K562 (cell line): ENCODE data around the gene TTLL12. TPM values are rescaled to one million over a fixed set of nuclear protein-coding genes. Genes with fewer than 3 reads are reported as not detected.

Experiments used
- CBFA2T3 ChIP-seq: fragments of 450-650 bp; IDR thresholded peaks from 2 replicates; pipeline ENCODE4 v1.6.1; 2017
- CBX8 ChIP-seq: fragments of 200-600 bp; sonication (generic); IDR thresholded peaks from 2 replicates; pipeline ENCODE4 v1.6.1; 2012; ENCODE audit warnings: borderline replicate concordance, mixed run types, low read depth, mild to moderate bottlenecking, moderate library complexity, mixed read lengths, low read length, control low read depth, inconsistent platforms; ENCODE audit not compliant: poor library complexity, severe bottlenecking; ENCODE audit errors: extremely low read depth
- CREB3L1 ChIP-seq: fragments of 450-650 bp; IDR thresholded peaks from 2 replicates; pipeline ENCODE4 v1.6.1; 2014; ENCODE audit warnings: low read depth, mild to moderate bottlenecking, moderate library complexity, borderline replicate concordance
- FOXM1 ChIP-seq, 2 experiments: fragments of 450-650 bp in 1 of 2; sonication (generic) in 1 of 2; formaldehyde crosslinking in 1 of 2; IDR thresholded peaks; 2 replicates each; pipeline versions ENCODE4 v1.6.1 to v1.9.0; 2017 to 2022; ENCODE audit warnings: low read depth in 2 of 2, mild to moderate bottlenecking in 2 of 2, missing genetic modification reagents in 1 of 2, moderate library complexity in 1 of 2
- ZNF165 ChIP-seq: fragments of 250-450 bp; sonication (Bioruptor Pico); IDR thresholded peaks from 2 replicates; pipeline ENCODE4 v1.4.0; 2020; ENCODE audit warnings: borderline replicate concordance
- polyA plus RNA-seq, 8 experiments: library from polyadenylated mRNA; depleted of rRNA in 4 of 8; stranded (reverse) in 5 of 8; unstranded in 3 of 8; fragments of >200 nt; fragmentation: Nextera tagmentation in 2 of 8; fragmentation: Illumina TruSeq in 1 of 8; extraction: Ambion mirVana in 2 of 8; extraction: Trizol in 1 of 8; gene quantifications; 2 replicates each; pipeline versions ENCODE4 v1.2.1 to v1.2.3, GENCODE V29; 2011 to 2014; ENCODE audit warnings: inconsistent platforms in 1 of 8, missing spikeins in 1 of 8
- total RNA-seq, 7 experiments: library from RNA; depleted of rRNA in 6 of 7; stranded (reverse); fragments of >200 nt in 6 of 7; fragmentation: Illumina TruSeq in 2 of 7; extraction: Trizol in 2 of 7; gene quantifications; 2 replicates each; pipeline versions ENCODE4 v1.2.1 to v1.2.3, GENCODE V29; 2011 to 2021; ENCODE audit warnings: low replicate concordance in 1 of 7
- TF ChIP-seq, protein P1 (sequence below): fragments of 250-450 bp; sonication (Bioruptor Pico); IDR thresholded peaks from 2 replicates; pipeline ENCODE4 v1.8.0; 2022; ENCODE audit warnings: moderate library complexity, mild to moderate bottlenecking, inconsistent platforms
- TF ChIP-seq, protein P2 (sequence below): fragments of 450-650 bp; IDR thresholded peaks from 2 replicates; pipeline ENCODE4 v1.6.1; 2016; ENCODE audit warnings: low read depth
- TF ChIP-seq, protein P3 (sequence below): sonication (generic); formaldehyde crosslinking; IDR thresholded peaks from 2 replicates; pipeline ENCODE4 v1.8.1; 2023; ENCODE audit warnings: missing genetic modification reagents, mild to moderate bottlenecking, borderline replicate concordance

Gene TTLL12
- total and polyA plus RNA-seq, 9 of the 15 experiments (the other 6 are each of a cell fraction or from before 2014, with no cell fraction given) = 1.3 to 128 (median 43.0) TPM

GRCh38 chr22:43152357-43153071, 34.4 kb downstream of the TTLL12 start (continued):
- no peak for TF ChIP-seq CBFA2T3
- no peak for TF ChIP-seq CREB3L1
- TF ChIP-seq, protein P1, sequence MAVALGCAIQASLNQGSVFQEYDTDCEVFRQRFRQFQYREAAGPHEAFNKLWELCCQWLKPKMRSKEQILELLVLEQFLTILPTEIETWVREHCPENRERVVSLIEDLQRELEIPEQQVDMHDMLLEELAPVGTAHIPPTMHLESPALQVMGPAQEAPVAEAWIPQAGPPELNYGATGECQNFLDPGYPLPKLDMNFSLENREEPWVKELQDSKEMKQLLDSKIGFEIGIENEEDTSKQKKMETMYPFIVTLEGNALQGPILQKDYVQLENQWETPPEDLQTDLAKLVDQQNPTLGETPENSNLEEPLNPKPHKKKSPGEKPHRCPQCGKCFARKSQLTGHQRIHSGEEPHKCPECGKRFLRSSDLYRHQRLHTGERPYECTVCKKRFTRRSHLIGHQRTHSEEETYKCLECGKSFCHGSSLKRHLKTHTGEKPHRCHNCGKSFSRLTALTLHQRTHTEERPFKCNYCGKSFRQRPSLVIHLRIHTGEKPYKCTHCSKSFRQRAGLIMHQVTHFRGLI (CRISPR knock-in tag) = no peak
- TF ChIP-seq FOXM1 (IDR thresholded peaks at IDR 0.05; ENCODE audit: low read depth) = no peak
- TF ChIP-seq FOXM1 (CRISPR knock-in tag; IDR thresholded peaks at IDR 0.05; ENCODE audit: low read depth) = no peak
- TF ChIP-seq, protein P2, sequence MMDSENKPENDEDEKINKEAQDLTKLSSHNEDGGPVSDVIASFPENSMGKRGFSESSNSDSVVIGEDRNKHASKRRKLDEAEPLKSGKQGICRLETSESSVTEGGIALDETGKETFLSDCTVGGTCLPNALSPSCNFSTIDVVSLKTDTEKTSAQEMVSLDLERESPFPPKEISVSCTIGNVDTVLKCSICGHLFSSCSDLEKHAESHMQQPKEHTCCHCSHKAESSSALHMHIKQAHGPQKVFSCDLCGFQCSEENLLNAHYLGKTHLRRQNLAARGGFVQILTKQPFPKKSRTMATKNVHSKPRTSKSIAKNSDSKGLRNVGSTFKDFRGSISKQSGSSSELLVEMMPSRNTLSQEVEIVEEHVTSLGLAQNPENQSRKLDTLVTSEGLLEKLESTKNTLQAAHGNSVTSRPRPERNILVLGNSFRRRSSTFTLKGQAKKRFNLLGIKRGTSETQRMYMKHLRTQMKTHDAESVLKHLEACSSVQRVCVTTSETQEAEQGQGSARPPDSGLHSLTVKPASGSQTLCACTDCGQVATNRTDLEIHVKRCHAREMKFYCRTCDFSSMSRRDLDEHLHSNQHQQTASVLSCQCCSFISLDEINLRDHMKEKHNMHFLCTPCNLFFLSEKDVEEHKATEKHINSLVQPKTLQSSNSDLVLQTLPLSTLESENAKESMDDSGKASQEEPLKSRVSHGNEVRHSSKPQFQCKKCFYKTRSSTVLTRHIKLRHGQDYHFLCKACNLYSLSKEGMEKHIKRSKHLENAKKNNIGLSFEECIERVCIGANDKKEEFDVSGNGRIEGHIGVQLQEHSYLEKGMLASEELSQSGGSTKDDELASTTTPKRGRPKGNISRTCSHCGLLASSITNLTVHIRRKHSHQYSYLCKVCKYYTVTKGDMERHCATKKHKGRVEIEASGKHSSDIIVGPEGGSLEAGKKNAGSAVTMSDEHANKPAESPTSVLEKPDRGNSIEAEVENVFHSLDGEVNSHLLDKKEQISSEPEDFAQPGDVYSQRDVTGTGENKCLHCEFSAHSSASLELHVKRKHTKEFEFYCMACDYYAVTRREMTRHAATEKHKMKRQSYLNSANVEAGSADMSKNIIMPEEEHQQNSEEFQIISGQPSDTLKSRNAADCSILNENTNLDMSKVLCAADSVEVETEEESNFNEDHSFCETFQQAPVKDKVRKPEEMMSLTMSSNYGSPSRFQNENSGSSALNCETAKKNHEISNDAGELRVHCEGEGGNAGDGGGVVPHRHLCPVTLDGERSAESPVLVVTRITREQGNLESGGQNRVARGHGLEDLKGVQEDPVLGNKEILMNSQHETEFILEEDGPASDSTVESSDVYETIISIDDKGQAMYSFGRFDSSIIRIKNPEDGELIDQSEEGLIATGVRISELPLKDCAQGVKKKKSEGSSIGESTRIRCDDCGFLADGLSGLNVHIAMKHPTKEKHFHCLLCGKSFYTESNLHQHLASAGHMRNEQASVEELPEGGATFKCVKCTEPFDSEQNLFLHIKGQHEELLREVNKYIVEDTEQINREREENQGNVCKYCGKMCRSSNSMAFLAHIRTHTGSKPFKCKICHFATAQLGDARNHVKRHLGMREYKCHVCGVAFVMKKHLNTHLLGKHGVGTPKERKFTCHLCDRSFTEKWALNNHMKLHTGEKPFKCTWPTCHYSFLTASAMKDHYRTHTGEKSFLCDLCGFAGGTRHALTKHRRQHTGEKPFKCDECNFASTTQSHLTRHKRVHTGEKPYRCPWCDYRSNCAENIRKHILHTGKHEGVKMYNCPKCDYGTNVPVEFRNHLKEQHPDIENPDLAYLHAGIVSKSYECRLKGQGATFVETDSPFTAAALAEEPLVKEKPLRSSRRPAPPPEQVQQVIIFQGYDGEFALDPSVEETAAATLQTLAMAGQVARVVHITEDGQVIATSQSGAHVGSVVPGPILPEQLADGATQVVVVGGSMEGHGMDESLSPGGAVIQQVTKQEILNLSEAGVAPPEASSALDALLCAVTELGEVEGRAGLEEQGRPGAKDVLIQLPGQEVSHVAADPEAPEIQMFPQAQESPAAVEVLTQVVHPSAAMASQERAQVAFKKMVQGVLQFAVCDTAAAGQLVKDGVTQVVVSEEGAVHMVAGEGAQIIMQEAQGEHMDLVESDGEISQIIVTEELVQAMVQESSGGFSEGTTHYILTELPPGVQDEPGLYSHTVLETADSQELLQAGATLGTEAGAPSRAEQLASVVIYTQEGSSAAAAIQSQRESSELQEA = no peak
- no peak for TF ChIP-seq CBX8
- TF ChIP-seq, protein P3, sequence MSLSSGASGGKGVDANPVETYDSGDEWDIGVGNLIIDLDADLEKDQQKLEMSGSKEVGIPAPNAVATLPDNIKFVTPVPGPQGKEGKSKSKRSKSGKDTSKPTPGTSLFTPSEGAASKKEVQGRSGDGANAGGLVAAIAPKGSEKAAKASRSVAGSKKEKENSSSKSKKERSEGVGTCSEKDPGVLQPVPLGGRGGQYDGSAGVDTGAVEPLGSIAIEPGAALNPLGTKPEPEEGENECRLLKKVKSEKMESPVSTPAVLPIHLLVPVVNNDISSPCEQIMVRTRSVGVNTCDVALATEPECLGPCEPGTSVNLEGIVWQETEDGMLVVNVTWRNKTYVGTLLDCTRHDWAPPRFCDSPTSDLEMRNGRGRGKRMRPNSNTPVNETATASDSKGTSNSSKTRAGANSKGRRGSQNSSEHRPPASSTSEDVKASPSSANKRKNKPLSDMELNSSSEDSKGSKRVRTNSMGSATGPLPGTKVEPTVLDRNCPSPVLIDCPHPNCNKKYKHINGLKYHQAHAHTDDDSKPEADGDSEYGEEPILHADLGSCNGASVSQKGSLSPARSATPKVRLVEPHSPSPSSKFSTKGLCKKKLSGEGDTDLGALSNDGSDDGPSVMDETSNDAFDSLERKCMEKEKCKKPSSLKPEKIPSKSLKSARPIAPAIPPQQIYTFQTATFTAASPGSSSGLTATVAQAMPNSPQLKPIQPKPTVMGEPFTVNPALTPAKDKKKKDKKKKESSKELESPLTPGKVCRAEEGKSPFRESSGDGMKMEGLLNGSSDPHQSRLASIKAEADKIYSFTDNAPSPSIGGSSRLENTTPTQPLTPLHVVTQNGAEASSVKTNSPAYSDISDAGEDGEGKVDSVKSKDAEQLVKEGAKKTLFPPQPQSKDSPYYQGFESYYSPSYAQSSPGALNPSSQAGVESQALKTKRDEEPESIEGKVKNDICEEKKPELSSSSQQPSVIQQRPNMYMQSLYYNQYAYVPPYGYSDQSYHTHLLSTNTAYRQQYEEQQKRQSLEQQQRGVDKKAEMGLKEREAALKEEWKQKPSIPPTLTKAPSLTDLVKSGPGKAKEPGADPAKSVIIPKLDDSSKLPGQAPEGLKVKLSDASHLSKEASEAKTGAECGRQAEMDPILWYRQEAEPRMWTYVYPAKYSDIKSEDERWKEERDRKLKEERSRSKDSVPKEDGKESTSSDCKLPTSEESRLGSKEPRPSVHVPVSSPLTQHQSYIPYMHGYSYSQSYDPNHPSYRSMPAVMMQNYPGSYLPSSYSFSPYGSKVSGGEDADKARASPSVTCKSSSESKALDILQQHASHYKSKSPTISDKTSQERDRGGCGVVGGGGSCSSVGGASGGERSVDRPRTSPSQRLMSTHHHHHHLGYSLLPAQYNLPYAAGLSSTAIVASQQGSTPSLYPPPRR (CRISPR knock-in tag) = no peak
- TF ChIP-seq ZNF165 (CRISPR knock-in tag) = no peak
